Raji (cell line): Measurements from ENCODE around the gene LCLAT1.

Experiments
- POLR2A ChIP-seq: IDR thresholded peaks from 2 replicates; pipeline ENCODE4 v1.6.1; 2011; ENCODE audit warnings: low read depth, low read length, control low read depth; ENCODE audit not compliant: insufficient read depth

Gene LCLAT1

DNA sequence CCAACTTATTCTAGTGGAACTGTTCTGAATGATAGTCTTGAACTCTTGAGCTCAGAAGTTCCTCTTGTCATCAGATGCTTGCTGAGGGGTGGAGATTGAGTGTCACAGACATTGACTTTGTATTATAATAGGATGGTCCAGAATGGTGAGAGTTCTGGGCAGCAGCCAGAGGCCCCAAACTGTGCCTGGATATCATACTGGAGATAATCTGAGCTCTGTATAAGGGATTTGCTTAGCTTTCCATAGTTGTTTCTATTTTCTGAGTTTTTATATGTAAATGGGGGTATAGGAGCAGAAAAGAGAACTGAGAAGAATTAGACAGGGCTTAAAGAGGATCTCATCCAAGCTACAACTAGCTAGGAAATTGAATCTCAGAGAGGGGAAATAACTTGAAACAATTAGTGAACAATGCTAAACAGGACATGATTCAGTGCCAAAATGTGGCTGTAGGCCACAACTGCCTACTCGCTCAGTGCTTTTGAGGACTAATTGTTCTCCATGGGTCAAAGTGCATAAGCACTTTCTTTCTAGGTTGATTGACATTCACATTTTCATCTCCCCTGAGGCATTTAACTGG lies 10.1 kb upstream of the LCLAT1 start:
- TF ChIP-seq POLR2A, result no peak

DNA sequence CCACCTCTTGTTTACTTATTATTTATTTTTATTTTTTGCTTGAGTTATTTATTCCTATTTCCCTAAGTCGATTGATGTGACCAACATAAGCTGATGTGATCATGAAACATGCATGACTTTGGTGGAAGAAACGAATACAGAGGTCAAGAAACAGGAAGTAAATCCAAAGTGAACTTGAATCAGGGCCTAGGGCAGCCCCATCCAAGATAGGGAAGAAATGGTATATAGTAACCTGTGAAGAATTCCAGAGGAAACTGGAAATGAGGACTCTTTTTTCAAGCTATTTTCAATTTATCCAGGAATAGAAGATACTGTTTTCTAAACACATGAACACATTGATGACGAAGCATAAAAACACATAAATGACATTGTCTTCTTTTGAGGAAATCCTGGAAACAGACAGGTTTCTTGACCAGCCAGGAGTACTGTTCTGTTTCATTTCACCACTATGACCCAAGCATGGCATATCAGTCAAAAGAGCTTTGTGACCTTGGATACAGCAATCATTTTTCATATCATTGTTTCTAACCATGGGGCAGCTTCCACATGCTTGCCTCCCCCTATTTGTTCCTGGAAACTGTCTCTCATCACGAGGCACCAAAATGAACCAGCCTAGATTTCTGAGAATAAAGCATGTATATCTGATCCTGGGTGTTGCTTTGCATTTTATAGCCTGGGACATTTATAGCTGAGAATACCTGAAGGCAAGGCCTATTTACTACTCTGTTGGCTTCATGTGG lies 9.1 kb upstream of the LCLAT1 start:
- TF ChIP-seq POLR2A, result no peak

DNA sequence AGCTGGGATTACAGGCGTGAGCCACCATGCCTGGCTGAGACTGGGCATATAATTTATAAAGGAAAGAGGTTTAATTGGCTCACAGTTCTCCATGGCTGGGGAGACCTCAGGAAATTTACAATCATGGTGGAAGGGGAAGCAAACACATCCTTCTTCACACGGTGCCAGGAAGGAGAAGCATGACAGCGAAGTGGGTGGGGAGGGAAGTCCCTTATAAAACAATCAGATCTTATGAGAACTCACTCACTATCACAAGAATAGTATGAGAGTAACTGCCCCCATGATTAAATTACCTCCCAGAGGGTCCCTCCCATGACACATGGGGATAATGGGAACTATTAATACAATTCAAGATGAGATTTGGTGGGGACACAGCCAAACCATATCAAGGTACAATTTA lies 7.8 kb upstream of the LCLAT1 start:
- no peak for TF ChIP-seq POLR2A

DNA sequence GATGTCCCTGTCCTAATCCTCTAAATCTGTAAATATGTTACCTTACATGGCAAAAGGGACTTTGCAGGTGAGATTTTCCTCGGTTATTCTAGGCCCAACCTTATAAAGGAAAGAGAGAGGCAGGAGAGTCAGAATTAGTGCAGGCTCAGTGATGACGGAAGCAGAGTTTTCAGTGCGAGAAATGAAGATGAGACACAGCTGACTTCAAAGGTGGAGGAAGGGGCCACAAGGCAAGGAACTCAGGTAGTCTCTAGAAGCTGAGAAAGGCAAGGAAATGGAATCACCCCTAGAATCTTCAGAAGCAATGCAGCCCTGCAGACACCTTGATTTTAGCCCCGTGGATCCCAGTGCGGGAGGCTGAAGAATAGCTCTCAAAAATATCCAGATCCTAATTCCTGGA lies 7.2 kb upstream of the LCLAT1 start:
- no peak for TF ChIP-seq POLR2A

DNA sequence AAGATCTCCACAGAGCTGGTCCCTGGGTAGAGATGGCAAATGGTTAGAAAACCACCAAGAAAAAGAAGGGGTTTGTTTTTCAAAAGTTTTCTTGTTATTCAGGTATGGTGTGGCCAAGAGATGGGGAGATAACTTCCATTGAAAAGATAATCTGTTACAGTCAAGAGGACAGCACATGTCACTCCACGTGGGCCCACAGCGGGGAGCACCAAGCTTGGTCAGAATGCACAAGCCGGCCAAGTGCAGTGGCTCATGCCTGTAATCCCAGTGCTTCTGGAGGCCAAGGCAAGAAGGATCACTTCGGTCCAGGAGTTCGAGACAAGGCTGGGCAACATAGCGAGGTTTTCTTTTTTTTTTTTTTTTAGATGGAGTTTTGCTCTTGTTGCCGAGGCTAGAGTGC lies 6.0 kb upstream of the LCLAT1 start:
- no peak for TF ChIP-seq POLR2A

DNA sequence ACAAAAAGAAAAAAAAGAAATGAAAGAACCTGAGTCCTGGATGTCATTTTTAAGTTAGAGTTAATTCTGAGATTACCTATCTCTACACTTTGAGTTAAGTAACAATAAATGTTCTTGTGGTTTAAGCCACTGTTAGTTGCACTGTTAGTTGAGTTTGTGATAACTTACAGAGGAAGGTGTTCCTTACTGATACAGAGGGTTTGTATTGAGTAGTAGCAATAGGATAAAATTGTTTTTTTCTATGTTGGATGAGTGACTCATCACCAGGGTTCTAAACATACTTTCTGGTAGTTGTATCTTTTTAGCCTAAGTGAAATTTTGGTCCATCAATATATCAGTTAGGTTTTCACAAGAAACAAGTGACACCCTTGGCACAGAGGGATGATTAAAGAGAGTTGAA lies 4.0 kb upstream of the LCLAT1 start:
- TF ChIP-seq POLR2A, result no peak

DNA sequence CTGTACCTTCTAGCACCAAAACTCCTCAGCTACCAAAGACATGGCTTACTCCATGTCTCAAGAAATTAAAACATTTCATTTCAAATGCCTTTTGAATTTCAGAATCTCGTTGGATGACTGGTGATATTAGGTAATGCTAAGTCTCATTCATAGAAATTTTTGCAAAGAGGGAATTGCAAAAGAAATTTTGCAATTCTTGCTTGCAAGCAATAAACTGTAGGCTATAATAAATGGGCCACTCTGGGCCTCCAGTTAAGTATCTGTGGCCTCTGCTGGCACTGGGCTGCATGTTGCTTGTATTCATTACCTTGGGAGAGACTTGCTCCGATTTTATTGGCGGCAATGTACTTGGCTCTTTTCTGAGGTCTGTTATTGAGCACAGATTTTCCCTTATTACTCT lies 2.8 kb upstream of the LCLAT1 start:
- TF ChIP-seq POLR2A, result no peak

DNA sequence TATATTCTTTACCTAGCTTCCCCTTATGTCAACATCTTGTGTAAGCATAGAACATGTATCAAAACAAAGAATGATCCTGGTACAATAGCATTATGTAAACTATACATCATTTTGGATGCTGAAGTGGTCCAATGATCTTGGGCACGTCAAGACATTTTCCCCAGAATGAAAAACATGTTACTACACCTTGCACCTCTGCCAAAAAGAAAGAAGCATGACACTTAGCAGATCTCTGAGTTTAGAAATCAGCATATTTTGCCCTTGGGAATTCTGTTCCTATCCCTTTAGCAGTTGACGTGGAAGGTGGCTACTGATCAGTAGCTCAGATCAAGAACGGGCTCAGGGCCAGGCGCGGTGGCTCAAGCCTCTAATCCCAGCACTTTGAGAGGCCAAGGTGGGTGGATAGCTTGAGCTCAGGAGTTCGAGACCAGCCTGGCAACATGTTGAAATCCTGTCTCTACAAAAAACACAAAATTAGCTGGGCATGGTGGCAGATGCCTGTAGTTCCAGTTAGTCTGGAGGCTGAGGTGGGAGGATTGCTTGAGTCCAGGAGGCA lies 1.7 kb upstream of the LCLAT1 start:
- TF ChIP-seq POLR2A, result no peak

DNA sequence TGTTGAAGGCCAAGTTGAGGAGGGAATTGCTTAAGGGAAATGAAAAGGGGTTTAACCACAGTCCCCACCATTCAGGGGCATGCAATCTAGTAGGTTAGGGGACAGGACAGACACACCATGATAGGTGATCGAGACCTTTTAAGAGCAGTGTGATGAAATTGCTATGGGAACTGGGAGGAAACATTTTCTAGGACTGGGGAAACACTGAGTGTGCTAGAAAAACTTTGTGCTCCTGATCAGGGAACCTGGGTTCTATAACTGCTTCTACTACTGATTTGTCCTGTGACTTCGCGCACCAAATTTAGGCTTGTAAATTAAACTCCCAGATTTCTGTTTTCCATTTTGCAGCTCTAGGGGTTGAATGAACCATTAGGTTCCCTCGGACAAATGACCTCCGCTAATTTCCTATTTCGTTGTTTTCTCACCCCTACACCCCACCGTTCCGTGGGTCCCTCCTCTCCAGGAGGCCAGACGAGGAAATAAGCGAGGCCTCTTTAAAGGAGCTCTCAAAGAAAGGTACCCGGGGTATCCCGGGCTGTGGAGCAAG lies 371 bp upstream of the LCLAT1 start:
- TF ChIP-seq POLR2A, result no peak

DNA sequence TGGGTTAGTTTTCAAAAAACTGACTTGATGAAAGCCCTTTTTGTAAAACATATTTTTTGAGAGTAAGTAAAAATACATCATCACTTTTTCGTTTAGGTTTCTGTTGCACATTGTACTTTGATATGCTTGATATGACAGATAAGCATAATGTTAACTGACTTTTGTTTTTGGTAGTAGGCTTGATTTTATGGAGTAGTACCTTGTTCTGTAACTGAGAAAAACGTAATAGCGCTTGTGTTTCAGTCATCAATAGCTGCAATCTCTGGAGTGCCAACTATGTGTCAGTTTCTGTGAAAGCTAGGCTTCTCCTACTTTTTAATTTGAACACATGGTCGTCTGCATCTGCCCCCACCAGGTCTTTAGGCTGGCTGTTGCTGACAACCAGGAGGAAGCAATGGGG lies 1.3 kb downstream of the LCLAT1 start:
- TF ChIP-seq POLR2A, result no peak

DNA sequence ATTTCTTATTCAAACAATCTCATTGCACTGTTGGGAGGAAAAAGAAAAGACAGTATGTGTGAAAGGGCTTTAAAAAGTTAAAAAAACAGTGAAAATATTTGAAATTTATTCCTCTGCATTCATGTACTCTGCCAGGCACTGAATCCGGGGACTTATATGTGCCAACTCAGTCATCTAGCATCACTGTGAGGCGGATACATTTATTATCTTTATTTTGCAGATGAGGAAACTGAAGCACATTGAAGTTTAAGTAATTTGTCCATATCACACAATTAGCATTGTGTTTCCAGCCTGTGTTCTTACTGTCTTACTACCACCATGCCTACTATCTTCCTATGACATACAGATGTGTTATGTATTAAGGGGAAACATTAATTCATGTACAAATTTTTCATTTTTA lies 1.8 kb downstream of the LCLAT1 start:
- TF ChIP-seq POLR2A, result no peak

DNA sequence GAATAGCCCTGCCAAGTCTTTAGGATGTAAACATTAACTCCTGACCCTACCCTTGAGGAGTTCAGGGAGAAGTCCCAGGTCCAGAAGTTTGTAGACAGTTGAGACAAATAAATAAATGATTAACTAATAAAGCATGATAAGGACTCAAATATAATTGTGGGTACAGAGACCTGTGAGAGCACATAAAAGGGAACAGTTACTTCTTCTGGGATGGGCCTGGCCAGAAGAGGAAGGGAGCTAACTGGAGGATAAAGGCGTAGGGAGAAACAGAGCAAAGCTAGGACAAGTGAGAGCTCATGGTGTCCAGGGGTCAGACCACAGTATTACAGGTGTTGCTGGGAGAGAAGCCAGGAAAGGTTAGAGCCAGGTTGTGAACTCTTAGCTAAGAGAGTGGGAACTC lies 3.0 kb downstream of the LCLAT1 start:
- no peak for TF ChIP-seq POLR2A

DNA sequence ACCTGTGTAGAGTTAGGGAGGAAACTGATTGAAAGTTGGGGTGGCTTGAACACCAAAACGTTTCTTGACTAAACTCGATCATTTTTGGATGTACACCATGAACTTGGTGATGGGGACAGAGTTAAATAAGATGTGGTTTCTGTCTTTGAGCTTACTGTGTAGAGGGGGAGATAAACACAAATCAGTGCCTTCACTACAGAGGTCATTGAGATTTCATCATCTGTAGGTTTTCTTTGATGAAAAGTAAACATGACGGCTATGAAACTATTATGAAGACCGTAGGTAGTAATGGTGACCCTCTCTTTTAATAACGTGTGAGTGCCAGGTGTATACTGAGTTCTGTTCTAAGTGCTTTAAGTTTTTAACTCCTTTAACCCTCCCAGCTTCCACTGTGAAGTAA lies 6.5 kb downstream of the LCLAT1 start:
- no peak for TF ChIP-seq POLR2A

DNA sequence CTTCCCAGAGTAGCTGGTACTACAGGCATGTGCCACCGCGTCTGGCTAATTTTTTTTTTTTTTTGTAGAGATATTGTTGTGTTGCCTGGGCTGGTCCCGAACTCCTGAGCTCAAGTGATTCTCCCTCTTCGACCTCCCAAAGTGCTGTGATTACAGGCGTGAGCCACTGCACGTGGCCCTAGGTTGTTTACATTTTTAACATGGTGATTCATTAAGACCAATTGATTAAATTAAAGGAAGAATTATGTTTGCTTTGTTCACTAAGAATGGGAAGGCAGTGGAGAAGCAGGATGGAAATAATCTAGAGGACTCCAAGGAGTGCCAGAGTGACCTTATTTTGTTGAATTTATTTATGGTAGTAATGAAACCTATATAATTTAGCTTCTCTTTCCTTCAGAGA lies 7.5 kb downstream of the LCLAT1 start:
- TF ChIP-seq POLR2A, result no peak

DNA sequence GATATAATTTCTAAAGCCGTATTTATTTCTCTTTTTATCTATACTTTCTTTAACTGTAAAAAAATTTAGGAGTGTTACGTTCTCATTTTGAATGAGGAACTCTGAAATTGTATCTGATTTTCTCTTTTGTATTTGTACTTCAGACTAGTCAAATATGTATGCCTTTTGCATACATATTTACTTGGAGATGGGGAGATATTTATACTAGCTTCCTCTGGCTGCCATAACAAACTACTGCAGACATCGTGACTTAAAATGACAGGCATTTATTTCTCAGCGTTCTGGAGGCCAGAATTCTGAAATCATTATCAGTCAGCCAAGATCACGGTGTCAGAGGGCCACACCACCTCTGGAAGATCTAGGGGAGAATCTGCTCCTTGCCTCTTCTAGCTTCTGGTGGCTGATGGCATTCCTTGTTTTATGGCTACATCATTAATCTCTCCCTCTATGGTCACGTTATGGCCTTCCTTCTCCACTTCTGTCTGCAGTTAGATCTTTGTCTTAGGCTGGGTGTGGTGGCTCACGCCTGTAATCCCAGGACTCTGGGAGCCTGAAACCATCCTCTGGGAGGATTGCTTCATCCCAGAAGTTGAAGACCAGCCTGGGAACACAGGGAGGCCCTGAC lies 8.2 kb downstream of the LCLAT1 start:
- TF ChIP-seq POLR2A, result no peak

DNA sequence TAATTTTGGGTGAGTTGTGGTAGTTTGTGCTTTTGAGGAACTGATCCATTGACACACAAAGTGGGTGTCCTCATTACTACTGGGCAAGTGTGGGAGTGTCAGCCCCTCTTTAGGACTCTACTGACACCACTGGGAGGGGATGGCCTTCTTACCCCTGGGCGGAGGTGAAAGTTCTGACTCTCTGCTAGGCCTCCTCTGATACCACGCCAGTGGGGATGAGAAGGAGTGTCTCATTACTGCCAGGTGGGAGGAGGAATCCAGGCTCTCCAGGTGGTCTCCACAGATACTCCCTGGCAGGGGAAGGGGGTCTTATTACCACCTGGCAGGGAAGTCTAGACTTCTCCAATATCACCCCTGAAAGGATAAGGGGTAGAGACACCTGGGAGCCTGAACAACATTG lies 9.1 kb downstream of the LCLAT1 start:
- TF ChIP-seq POLR2A, result no peak

DNA sequence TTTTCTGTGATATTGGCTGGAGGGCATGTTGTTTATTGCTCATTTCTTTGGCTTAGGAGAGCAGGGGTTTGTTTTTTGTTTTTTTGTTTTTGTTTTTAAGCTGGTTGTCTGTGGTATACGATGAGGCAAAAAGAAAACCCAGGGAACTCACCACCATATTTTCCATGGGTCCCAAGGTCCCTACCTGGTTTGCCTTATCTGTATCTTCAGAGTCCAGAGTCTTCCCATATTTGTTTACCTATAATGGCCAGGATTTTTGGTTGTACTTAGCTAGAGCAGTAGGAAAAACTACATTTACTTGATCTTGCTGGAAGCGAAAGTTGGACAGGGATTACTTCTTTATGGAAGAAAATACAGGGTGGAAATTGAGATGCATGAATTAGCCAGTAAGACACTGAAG lies 9.5 kb downstream of the LCLAT1 start:
- TF ChIP-seq POLR2A, result no peak

DNA sequence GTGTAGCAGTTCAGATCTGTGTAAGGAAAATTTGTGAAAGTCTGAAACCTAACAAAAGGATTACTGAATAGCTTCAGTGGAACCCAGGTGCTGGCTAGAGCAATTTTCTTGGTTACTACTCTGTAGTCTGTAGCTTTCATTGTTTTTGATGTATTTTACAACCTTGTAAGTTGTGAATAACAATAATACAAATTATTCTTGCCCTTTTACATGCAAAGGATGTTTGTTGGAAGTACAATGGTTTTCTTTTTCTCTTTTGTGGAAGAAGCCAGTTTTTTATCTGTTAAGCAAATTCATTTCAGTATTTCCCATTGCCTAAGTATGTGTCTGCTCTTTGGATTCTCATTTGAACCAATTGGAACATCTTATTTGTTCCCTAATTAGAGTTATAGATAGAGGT lies 10.2 kb downstream of the LCLAT1 start:
- no peak for TF ChIP-seq POLR2A
